Esophagus (tissue), 2 donors: ENCODE measurements around the gene OBP2A. TPM values are rescaled to one million over a fixed set of nuclear protein-coding genes. Genes with fewer than 3 reads are reported as not detected.

Experiments used
- H3K27ac ChIP-seq, 2 donors: one replicate each; pipeline ENCODE4 v1.5.1; 2013; ENCODE audit warnings: low read depth in 2 of 2, mild to moderate bottlenecking in 2 of 2, inconsistent platforms in 1 of 2, low read length in 1 of 2, moderate library complexity in 1 of 2
- H3K27me3 ChIP-seq, 2 donors: one replicate each; pipeline ENCODE4 v1.6.1; 2013; ENCODE audit warnings: low read length in 2 of 2, control low read depth in 1 of 2, mild to moderate bottlenecking in 1 of 2; ENCODE audit not compliant: insufficient read depth in 2 of 2, control insufficient read depth in 1 of 2
- H3K36me3 ChIP-seq, 2 donors: one replicate each; pipeline ENCODE4 v1.6.1; 2013; ENCODE audit warnings: low read length in 1 of 2; ENCODE audit not compliant: control insufficient read depth in 2 of 2, insufficient read depth in 2 of 2
- H3K4me1 ChIP-seq, 2 donors: one replicate each; pipeline ENCODE4 v1.6.1; 2013; ENCODE audit warnings: low read length in 1 of 2; ENCODE audit not compliant: control insufficient read depth in 2 of 2, insufficient read depth in 2 of 2
- H3K4me3 ChIP-seq, 2 donors: one replicate each; pipeline ENCODE4 v1.5.1; 2013; ENCODE audit warnings: low read length in 2 of 2, mild to moderate bottlenecking in 2 of 2, low read depth in 1 of 2, moderate library complexity in 1 of 2
- H3K9me3 ChIP-seq, 2 donors: one replicate each; pipeline ENCODE4 v1.6.1; 2013; ENCODE audit warnings: mild to moderate bottlenecking in 2 of 2, low read depth in 1 of 2, low read length in 1 of 2, moderate library complexity in 1 of 2; ENCODE audit not compliant: control insufficient read depth in 2 of 2, insufficient read depth in 1 of 2
- WGBS, 2 donors: extraction: QIAGEN DNeasy Blood & Tissue Kit; methylation state at CpG; one replicate each; pipeline ENCODE4 v1.1.7; 2013; 5-methylcytosine and 5-hydroxymethylcytosine counted together
- polyA plus RNA-seq, 2 donors: library from polyadenylated mRNA; stranded (reverse); fragments of 200-250 nt; gene quantifications; one replicate each; pipeline ENCODE4 v1.2.3, GENCODE V29; 2013
- donor health status: healthy with polysubstance abuse.
- donor health status: Bipolar disorder and iron deficiency.

The OBP2A gene
- polyA plus RNA-seq, 2 donors, result not detected

GRCh38 chr9:135574943-135575342 is 29.0 kb downstream of the OBP2A start:
- 86 to 90% methylated on average over 14 to 15 of the region's 15 CpGs for WGBS, 2 donors

GRCh38 chr9:135575995-135576631 is 30.2 kb downstream of the OBP2A start:
- Histone ChIP-seq H3K4me1 (no peaks in the 10 kb centered on the region), H3K9me3 (peaks cover 0 to 5% of the 10 kb centered on the region in 2 donors), H3K36me3 (no peaks in the 10 kb centered on the region), H3K27me3 (no peaks in the 10 kb centered on the region), H3K4me3 (no peak overlapping the region), H3K27ac (no peak overlapping the region)
- 76 to 78% methylated on average over 17 to 22 of the region's 22 CpGs for WGBS, 2 donors

More at GRCh38 chr9:135574943-135575342, 29.0 kb downstream of the OBP2A start:
- no peak overlapping the region for H3K4me3 ChIP-seq
- H3K27me3 ChIP-seq, result no peaks in the 10 kb centered on the region
- H3K27ac ChIP-seq, result no peak overlapping the region
- H3K4me1 ChIP-seq, result no peaks in the 10 kb centered on the region
- peaks cover 0 to 5% of the 10 kb centered on the region in 2 donors for H3K9me3 ChIP-seq
- H3K36me3 ChIP-seq, result no peaks in the 10 kb centered on the region

GRCh38 chr9:135577256-135577655 is 31.3 kb downstream of the OBP2A start:
- peaks cover 0 to 7% of the 10 kb centered on the region in 2 donors for H3K9me3 ChIP-seq
- no peak overlapping the region for H3K27ac ChIP-seq
- H3K4me3 ChIP-seq, result no peak overlapping the region
- no peaks in the 10 kb centered on the region for H3K27me3 ChIP-seq
- no peaks in the 10 kb centered on the region for H3K36me3 ChIP-seq
- WGBS, 2 donors, result 82 to 85% methylated on average over 10 of the region's 10 CpGs
- no peaks in the 10 kb centered on the region for H3K4me1 ChIP-seq

GRCh38 chr9:135579356-135579755 is 33.4 kb downstream of the OBP2A start:
- Histone ChIP-seq H3K4me1 (no peaks in the 10 kb centered on the region), H3K27ac (no peak overlapping the region), H3K4me3 (no peak overlapping the region), H3K9me3 (peaks cover 0 to 3% of the 10 kb centered on the region in 2 donors), H3K27me3 (no peaks in the 10 kb centered on the region), H3K36me3 (no peaks in the 10 kb centered on the region)
- 37 to 41% methylated on average over 2 of the region's 2 CpGs for WGBS, 2 donors

- 64 to 76% methylated on average over 10 of the region's 10 CpGs for WGBS, 2 donors
- Histone ChIP-seq H3K27me3 (no peaks in the 10 kb centered on the region), H3K4me3 (no peak overlapping the region)
These were observed 34.1 kb downstream of the OBP2A start for GRCh38 chr9:135579889-135580660.

GRCh38 chr9:135580664-135581380 is 34.9 kb downstream of the OBP2A start:
- no peak overlapping the region for H3K4me3 ChIP-seq
- no peak overlapping the region for H3K27ac ChIP-seq
- 81 to 89% methylated on average over 11 of the region's 11 CpGs for WGBS, 2 donors
- no peaks in the 10 kb centered on the region for H3K27me3 ChIP-seq
- H3K36me3 ChIP-seq, result no peaks in the 10 kb centered on the region
- H3K9me3 ChIP-seq, result peaks cover 0 to 2% of the 10 kb centered on the region in 2 donors
- H3K4me1 ChIP-seq, result no peaks in the 10 kb centered on the region

More at GRCh38 chr9:135579889-135580660, 34.1 kb downstream of the OBP2A start:
- Histone ChIP-seq H3K4me1 (no peaks in the 10 kb centered on the region), H3K27ac (no peak overlapping the region), H3K9me3 (peaks cover 0 to 2% of the 10 kb centered on the region in 2 donors), H3K36me3 (no peaks in the 10 kb centered on the region)

GRCh38 chr9:135581636-135582426 is 35.9 kb downstream of the OBP2A start:
- WGBS, 2 donors, result 86% methylated on average over 18 of the region's 18 CpGs
- Histone ChIP-seq H3K27me3 (no peaks in the 10 kb centered on the region), H3K27ac (no peak overlapping the region)

GRCh38 chr9:135582541-135582940 is 36.6 kb downstream of the OBP2A start:
- Histone ChIP-seq H3K27me3 (no peaks in the 10 kb centered on the region), H3K36me3 (no peaks in the 10 kb centered on the region), H3K9me3 (peaks cover 0 to 2% of the 10 kb centered on the region in 2 donors), H3K27ac (no peak overlapping the region), H3K4me1 (no peaks in the 10 kb centered on the region), H3K4me3 (no peak overlapping the region)
- 85 to 88% methylated on average over 14 of the region's 14 CpGs for WGBS, 2 donors

More at GRCh38 chr9:135581636-135582426, 35.9 kb downstream of the OBP2A start:
- Histone ChIP-seq H3K4me3 (no peak overlapping the region), H3K9me3 (peaks cover 0 to 2% of the 10 kb centered on the region in 2 donors), H3K36me3 (no peaks in the 10 kb centered on the region), H3K4me1 (no peaks in the 10 kb centered on the region)
